GM19035 (cell line): ENCODE results near the gene GABRG3.
"Not testable (repeated sequence)": the region's sequence is repeated elsewhere in the genome, so short reads cannot be mapped to it uniquely, and the experiment has no call there.

ENCODE experiments used
- ATAC-seq: cut with Tn5 transposase; IDR thresholded peaks from one replicate; pipeline ENCODE4 v1.9.1; 2021; ENCODE audit not compliant: unreplicated experiment

The GABRG3 gene

DNA sequence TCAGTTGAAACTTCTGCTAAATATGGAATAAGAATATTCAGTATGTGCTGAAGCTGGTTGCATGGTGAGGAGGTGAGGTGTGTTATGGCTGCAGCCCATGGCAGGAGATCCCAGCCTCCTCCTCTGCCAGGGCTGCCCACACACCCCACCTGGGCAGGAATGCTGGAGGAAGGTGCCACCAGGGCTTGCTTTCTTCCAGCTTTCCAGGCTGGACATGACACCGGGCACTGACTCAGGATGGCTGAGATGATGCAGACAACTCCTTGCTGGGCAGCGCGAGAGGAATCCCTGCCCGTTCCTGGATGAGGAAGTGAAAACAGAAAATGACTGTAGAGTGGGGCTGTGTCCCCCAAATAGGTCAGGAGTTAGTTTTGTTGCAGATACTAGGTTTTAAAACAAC is 14.1 kb downstream of the GABRG3 start:
- ATAC-seq, result no peak

GRCh38 chr15:26996250-26996649 is 25.3 kb downstream of the GABRG3 start:
- no peak for ATAC-seq

GRCh38 chr15:27003003-27003402 is 32.0 kb downstream of the GABRG3 start:
- not testable (repeated sequence) for ATAC-seq

DNA sequence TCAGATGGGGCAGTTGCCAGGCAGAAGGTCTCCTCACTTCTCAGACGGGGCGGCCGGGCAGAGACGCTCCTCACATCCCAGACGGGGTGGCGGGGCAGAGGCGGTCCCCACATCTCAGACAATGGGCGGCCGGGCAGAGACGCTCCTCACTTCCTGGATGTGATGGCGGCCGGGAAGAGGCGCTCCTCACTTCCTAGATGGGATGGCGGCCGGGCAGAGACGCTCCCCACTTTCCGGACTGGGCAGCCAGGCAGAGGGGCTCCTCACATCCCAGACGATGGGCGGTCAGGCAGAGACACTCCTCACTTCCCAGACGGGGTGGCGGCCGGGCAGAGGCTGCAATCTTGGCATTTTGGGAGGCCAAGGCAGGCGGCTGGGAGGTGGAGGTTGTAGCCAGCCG is 33.2 kb downstream of the GABRG3 start:
- ATAC-seq, result not testable (repeated sequence)

DNA sequence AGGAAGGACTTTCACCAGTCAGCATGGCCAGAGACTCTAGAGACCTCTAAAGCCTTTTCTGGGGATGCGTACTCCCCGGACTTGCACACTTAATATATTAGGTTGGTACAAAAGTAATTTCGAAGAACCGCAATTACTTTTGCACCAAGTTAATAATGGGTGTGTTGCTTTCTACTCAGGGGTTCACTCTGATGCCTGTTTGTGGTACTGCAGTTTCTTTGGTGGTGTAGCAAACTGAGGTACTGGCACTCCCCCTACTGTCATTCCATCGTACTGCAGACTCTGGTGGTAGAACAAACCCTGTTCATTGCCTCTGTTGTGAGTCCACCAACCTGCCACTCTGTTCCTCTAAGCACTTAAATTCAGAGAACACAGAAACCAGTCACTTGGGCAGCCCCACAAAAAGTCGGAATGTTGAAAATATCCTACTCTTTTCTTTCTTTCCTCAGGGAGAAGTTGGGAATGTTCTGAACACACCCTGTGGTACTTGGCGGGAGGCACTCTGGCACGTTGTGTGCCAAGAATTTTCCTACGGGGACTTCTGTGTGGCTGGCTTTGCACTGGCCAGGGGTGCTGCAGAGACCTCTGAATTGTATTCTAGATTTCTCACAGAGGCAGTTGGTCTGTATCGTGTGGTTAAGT is 46.3 kb downstream of the GABRG3 start:
- ATAC-seq, result no peak

DNA sequence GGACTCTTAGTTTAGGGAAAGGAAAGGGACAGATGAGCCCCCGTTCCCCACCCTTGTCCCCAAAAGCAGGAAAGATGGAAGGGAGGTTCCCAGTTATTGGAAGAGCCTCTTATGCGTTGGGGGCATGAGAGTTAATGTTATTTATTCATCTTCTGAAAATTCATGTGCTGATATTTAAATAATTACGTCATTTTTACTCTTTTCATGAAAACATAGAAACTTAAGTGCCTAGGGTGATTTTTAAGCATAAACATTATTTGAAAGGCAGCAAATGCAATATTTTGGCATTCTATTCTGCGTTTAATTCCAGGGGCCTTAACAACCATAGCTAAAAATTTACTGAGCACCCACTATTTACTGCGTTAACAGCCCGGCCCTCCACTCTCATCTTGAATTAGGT is 48.7 kb downstream of the GABRG3 start:
- ATAC-seq, result no peak

GRCh38 chr15:27025481-27025966 is 54.5 kb downstream of the GABRG3 start:
- ATAC-seq, result no peak

DNA sequence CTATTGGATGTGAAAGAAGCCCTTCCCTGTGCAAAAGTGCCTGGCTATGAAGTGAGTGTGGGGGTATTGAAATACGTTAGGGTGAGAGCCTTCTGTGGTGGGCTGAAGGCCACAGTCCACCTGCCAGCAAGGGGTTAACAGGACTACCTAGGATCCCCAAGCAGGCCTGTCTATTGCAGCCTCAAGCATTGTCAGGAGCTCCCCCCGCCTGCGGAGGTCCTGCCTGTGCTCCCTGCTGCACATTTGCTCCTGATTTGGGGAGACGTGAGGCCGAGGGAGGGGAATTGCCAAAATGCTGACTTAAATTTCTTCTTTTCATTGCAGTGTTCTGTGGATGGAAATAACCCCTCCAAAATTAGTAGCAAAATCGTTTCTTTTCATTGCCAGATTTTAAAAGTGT is 56.2 kb downstream of the GABRG3 start:
- no peak for ATAC-seq

- no peak for ATAC-seq
These were observed 58.0 kb downstream of the GABRG3 start for GRCh38 chr15:27028858-27029477.

- no peak for ATAC-seq
These were observed 65.2 kb downstream of the GABRG3 start for GRCh38 chr15:27036210-27036609.

DNA sequence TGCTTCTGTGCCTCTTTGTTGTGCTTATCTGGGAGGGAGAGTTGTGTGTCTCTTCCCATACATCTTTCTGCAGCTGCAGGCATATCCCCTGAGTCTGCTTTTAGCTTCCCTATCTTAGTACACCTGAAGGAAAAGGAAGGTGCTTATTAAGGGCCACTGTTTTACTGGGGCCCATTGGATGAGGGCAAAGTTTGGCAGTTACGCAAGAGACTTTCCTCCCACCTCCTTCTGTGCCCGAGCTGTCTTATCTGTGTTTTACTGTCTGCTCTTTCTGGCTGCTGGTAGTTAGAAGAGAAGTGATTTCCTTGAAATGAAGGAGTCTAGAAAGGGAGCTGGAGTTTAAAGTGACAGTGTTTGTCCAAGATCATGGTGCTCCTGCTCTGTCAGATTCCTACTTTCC is 66.5 kb downstream of the GABRG3 start:
- ATAC-seq, result no peak

GRCh38 chr15:27039152-27039551 is 68.2 kb downstream of the GABRG3 start:
- ATAC-seq, result no peak

- ATAC-seq, result no peak
These were observed 71.2 kb downstream of the GABRG3 start for GRCh38 chr15:27042230-27042629.

DNA sequence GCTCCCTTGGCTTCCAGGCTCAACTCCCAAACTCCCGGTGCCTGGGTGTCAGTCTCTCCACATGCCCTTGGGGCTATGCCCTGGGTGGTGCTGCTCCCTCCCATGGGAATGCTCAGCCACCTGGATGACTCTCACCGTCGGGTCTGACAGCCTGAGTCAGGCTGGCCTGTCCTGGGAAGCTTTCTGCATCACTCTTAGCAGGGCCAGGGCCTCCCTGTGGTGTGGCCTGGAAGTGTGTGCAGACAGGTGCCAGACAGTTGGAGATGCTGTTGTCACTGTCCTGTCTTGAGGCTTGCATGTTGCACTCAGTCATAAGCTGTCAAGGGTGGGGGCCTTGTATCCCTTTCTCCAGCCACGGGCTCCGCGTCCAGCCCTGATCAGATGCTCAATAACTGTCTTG is 71.7 kb downstream of the GABRG3 start:
- ATAC-seq, result no peak

DNA sequence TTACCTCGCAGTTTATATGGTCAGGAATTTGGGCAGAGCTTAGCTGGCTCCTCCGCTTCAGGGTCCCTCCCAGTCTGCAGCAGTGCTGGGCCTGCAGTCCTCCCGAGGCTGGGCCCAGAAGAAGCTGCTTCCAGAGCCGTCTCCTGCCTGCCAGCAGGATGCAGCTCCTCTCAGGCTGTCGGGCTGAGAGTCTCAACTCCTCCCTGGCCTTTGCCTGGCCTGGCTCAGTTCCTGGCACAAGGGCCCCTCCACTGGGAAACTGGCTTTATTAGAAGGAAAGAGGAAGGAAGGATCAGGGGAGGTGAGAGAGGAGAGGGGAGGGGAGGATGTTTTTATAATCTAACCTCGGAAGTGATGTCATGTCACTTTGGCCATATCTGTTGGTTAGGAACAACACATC is 72.8 kb downstream of the GABRG3 start:
- ATAC-seq, result no peak

GRCh38 chr15:27045796-27046195 is 74.8 kb downstream of the GABRG3 start:
- no peak for ATAC-seq

- ATAC-seq, result no peak
These were observed 75.9 kb downstream of the GABRG3 start for GRCh38 chr15:27046880-27047279.

DNA sequence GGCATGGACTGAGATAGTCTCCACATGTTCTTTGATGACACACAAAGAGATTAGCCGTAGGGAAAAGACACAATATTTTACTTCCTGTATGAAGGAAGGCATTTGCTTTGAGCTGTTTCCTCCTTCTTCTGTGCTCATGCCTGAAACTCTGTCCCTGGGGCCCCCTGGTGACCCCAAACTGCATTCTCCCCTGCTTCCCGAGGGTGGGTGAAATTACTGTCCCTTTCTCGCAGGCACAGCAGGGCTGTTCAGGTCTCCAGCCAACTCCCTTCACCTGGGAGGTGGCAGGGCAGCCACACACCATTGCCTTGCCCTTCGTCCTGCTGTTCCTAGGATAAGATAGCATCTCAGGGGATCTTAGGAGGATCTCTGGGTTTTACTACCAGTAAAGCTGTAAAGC is 79.2 kb downstream of the GABRG3 start:
- no peak for ATAC-seq

DNA sequence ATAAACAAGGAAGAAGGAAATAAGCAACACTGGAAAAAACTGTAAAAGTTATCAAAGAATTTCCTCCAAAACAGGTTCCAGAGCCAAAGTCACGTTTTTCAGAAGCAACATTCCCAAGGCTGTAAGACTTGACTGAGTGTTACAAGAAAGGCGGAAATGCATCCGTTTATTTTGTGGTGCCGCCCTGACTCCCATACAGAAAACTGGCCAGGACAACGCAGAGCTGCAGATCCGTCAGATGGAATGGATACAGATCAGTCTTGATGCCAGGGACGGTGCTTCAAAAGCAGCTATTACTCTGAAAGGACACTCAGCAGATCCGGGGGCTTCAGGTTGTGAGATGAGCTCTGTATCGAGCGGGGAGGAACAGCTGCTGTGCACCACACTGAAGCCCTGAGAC is 83.4 kb downstream of the GABRG3 start:
- no peak for ATAC-seq

GRCh38 chr15:27057904-27058645 is 87.1 kb downstream of the GABRG3 start:
- ATAC-seq, result no peak

DNA sequence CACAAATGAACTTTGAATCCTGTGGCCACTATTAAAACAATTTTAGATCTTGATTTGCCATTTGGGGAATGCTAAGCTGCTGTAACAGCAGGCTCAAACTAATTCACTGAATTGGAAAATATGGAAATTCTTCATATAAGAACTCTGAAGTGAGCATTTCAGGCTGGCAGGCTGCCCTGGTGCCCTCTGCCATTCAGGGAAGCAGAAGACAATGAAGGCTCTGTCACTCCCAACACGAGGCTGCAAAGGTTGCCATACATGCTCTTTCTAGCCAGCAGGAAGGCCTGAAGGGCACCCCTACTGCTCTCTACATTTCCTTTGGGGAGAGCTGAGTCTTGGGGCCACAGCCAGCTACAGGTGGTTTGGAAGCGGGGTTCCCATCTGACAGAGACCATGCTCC is 88.0 kb downstream of the GABRG3 start:
- no peak for ATAC-seq

- ATAC-seq, result no peak
These were observed 88.7 kb downstream of the GABRG3 start for GRCh38 chr15:27059610-27060202.
